Mesenchymal stem cell (in vitro differentiated cells and primary cell): ENCODE results near the gene PRLH.
"Not testable (repeated sequence)": the region's sequence is repeated elsewhere in the genome, so short reads cannot be mapped to it uniquely, and the experiment has no call there.

ENCODE experiments used
- DNase-seq: peaks from one replicate; pipeline ENCODE4 v3.0.0-alpha.2; 2013
- H2AFZ ChIP-seq: one replicate; pipeline ENCODE4 v1.6.1; 2013; ENCODE audit warnings: low read depth, mild to moderate bottlenecking, control low read depth, inconsistent platforms, low read length, moderate library complexity
- H2AK5ac ChIP-seq: 2 replicates; pipeline ENCODE4 v1.6.1; 2013; ENCODE audit warnings: low read length, moderate library complexity, mild to moderate bottlenecking, inconsistent platforms; ENCODE audit not compliant: severe bottlenecking
- H2BK120ac ChIP-seq: one replicate; pipeline ENCODE4 v1.6.1; 2013; ENCODE audit warnings: low read depth, mild to moderate bottlenecking, inconsistent platforms, low read length, moderate library complexity
- H2BK12ac ChIP-seq, 2 experiments: one replicate each; pipeline ENCODE4 v1.6.1; 2013; ENCODE audit warnings: inconsistent platforms in 2 of 2, low read length in 2 of 2, mild to moderate bottlenecking in 2 of 2, moderate library complexity in 2 of 2, control low read depth in 1 of 2
- H2BK15ac ChIP-seq: one replicate; pipeline ENCODE4 v1.6.1; 2013; ENCODE audit warnings: mild to moderate bottlenecking, low read depth, inconsistent platforms; ENCODE audit not compliant: poor library complexity, severe bottlenecking
- H2BK5ac ChIP-seq: 2 replicates; pipeline ENCODE4 v1.6.1; 2013; ENCODE audit warnings: low read depth, mild to moderate bottlenecking, low read length, control low read depth, inconsistent platforms; ENCODE audit not compliant: poor library complexity, severe bottlenecking
- H3K14ac ChIP-seq, 2 experiments: one replicate each; pipeline ENCODE4 v1.6.1; 2013; ENCODE audit warnings: inconsistent platforms in 2 of 2, low read length in 2 of 2, control low read depth in 1 of 2, mild to moderate bottlenecking in 1 of 2, moderate library complexity in 1 of 2
- H3K18ac ChIP-seq, 2 experiments: one replicate each; pipeline ENCODE4 v1.6.1; 2013; ENCODE audit warnings: inconsistent platforms in 2 of 2, low read length in 2 of 2, control low read depth in 1 of 2, low read depth in 1 of 2, mild to moderate bottlenecking in 1 of 2
- H3K23ac ChIP-seq, 2 experiments: one replicate each; pipeline ENCODE4 v1.6.1; 2013; ENCODE audit warnings: inconsistent platforms in 2 of 2, low read length in 2 of 2, mild to moderate bottlenecking in 2 of 2, moderate library complexity in 2 of 2, control low read depth in 1 of 2
- H3K27ac ChIP-seq: 2 replicates; pipeline ENCODE4 v1.5.1; 2013; ENCODE audit warnings: mild to moderate bottlenecking, moderate library complexity, low read length, control low read depth, inconsistent platforms; ENCODE audit not compliant: poor library complexity, severe bottlenecking
- H3K27me3 ChIP-seq, 2 experiments: 2 replicates each; pipeline versions ENCODE4 v1.6.1 to v1.7.0; 2013; ENCODE audit warnings: low read length in 2 of 2, mild to moderate bottlenecking in 2 of 2, moderate library complexity in 2 of 2, control low read depth in 1 of 2, inconsistent platforms in 1 of 2; ENCODE audit not compliant: control insufficient read depth in 1 of 2, insufficient read depth in 1 of 2
- H3K36me3 ChIP-seq, 2 experiments: 2 replicates each; pipeline versions ENCODE4 v1.6.1 to v1.7.0; 2013; ENCODE audit warnings: low read length in 2 of 2, control low read depth in 1 of 2, inconsistent platforms in 1 of 2, low read depth in 1 of 2, mild to moderate bottlenecking in 1 of 2; ENCODE audit not compliant: insufficient read depth in 2 of 2, control insufficient read depth in 1 of 2
- H3K4ac ChIP-seq, 2 experiments: one replicate each; pipeline ENCODE4 v1.6.1; 2013; ENCODE audit warnings: inconsistent platforms in 2 of 2, low read length in 2 of 2, mild to moderate bottlenecking in 2 of 2, moderate library complexity in 2 of 2, control low read depth in 1 of 2, low read depth in 1 of 2
- H3K4me1 ChIP-seq: 2 replicates; pipeline ENCODE4 v1.6.1; 2013; ENCODE audit warnings: low read depth, low read length, control low read depth; ENCODE audit not compliant: control insufficient read depth, insufficient read depth
- H3K4me2 ChIP-seq: 2 replicates; pipeline ENCODE4 v1.6.1; 2013; ENCODE audit warnings: low read length, mild to moderate bottlenecking, inconsistent platforms; ENCODE audit not compliant: poor library complexity, severe bottlenecking
- H3K4me3 ChIP-seq, 2 experiments: 2 replicates each; pipeline versions ENCODE4 v1.5.1 to v1.7.0; 2013; ENCODE audit warnings: low read length in 2 of 2, mild to moderate bottlenecking in 2 of 2, control low read depth in 1 of 2, low read depth in 1 of 2; ENCODE audit not compliant: insufficient read depth in 1 of 2
- H3K79me1 ChIP-seq: replicated peaks from 2 replicates; pipeline ENCODE4 v1.6.1; 2013; ENCODE audit warnings: mild to moderate bottlenecking, control low read depth, low read length, inconsistent platforms; ENCODE audit not compliant: poor library complexity, severe bottlenecking
- H3K9ac ChIP-seq: 2 replicates; pipeline ENCODE4 v1.7.0; 2013; ENCODE audit warnings: mild to moderate bottlenecking, low read length, moderate library complexity
- H3K9me3 ChIP-seq: 2 replicates; pipeline ENCODE4 v1.7.0; 2013; ENCODE audit warnings: mild to moderate bottlenecking, low read length; ENCODE audit not compliant: control insufficient read depth
- H4K8ac ChIP-seq: one replicate; pipeline ENCODE4 v1.6.1; 2013; ENCODE audit warnings: inconsistent platforms, mild to moderate bottlenecking, low read length, moderate library complexity
- H4K91ac ChIP-seq: one replicate; pipeline ENCODE4 v1.6.1; 2013; ENCODE audit warnings: mild to moderate bottlenecking, low read length, inconsistent platforms
- WGBS: methylation state at CpG from one replicate; pipeline ENCODE4 v1.1.7; 2013; ENCODE audit warnings: mixed read lengths; 5-methylcytosine and 5-hydroxymethylcytosine counted together

The PRLH gene

DNA sequence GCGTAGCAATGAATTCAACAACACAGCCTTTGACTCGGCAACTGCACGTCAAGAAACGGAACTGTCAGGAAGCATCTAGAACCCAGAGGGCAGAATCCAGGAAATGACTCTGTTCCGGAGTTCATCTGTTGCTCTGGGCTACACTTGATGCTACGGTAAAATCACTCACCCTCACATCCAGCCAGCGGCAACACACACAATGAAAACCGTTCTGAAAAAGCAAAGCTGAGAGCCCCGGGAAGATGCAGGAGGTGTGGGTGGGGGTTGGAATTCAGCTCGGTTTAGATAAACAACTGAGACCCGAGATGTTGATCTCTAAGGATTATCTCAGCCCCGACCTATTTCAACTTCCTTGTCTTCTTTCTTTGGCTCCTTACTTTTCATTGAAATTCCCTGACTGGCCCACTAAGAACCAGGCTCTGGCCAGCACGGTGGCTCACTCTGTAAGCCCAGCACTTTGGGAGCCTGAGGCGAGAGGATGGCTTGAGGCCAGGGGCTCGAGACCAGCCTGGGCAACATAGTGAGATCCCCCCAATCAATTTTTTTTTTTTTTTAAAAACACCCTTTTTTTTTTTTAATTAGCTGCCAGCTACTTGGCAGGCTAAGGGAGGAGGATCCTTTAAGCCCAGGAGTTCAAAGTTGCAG is 37.5 kb downstream of the PRLH start:
- Histone ChIP-seq H2BK120ac (no peak overlapping the region), H3K4me2 (peak overlapping the region; percentile 20), H3K36me3 (no peaks in the 10 kb centered on the region), H3K27me3 (no peaks in the 10 kb centered on the region), H3K9me3 (no peaks in the 10 kb centered on the region), H3K27ac (no peak overlapping the region), H3K4ac (no peak overlapping the region), H2BK5ac (no peak overlapping the region), H4K8ac (peak overlapping the region; percentile 32), H3K23ac (no peak overlapping the region), H3K79me1 (no peaks in the 10 kb centered on the region), H2AK5ac (no peak overlapping the region), H3K4me3 (peak overlapping the region in 1 of 2 experiments; percentile 54), H3K18ac (peak overlapping the region; percentile 7 to 40), H2BK15ac (peak overlapping the region; percentile 33), H3K4me1 (peaks cover 3% of the 10 kb centered on the region), H3K14ac (no peak overlapping the region), H2AFZ (peak overlapping the region; percentile 15), H4K91ac (no peak overlapping the region), H2BK12ac (no peak overlapping the region), H3K9ac (peak overlapping the region; percentile 81)
- DNase-seq, result peak; percentile 75
- WGBS, result 53% methylated on average over 9 of the region's 15 CpGs

DNA sequence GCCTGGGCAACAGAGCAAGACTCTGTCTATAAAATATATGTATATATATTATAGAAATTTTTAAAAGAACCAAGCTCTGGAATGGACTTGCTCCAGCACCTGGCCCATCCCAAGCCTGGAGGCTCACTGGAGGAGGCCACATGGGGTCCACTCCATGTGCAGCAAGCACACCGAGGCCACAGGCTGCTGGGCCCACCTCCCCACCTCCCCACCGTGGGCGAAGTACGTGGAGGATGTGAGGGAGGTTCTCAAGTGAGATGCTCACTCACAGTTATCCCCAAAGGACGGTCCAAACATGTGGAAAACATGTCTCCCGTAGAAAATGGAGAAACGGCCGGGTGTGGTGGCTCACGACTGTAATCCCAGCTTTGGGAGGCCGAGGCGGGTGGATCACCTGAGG is 38.0 kb downstream of the PRLH start:
- Histone ChIP-seq H3K14ac (no peak overlapping the region), H3K27me3 (no peaks in the 10 kb centered on the region), H2AK5ac (no peak overlapping the region), H3K9me3 (no peaks in the 10 kb centered on the region), H4K91ac (peak overlapping the region; percentile 64), H2BK15ac (no peak overlapping the region), H3K18ac (no peak overlapping the region), H2AFZ (no peak overlapping the region), H3K4me3 (no peak overlapping the region), H3K9ac (no peak overlapping the region), H3K4me2 (no peak overlapping the region), H3K4me1 (peaks cover 3% of the 10 kb centered on the region), H2BK120ac (no peak overlapping the region), H3K36me3 (no peaks in the 10 kb centered on the region), H2BK12ac (no peak overlapping the region), H3K4ac (no peak overlapping the region), H2BK5ac (no peak overlapping the region), H3K23ac (no peak overlapping the region), H3K27ac (no peak overlapping the region), H3K79me1 (no peaks in the 10 kb centered on the region), H4K8ac (peak overlapping the region; percentile 52)
- WGBS, result 97% methylated on average over 11 of the region's 11 CpGs
- no peak for DNase-seq

DNA sequence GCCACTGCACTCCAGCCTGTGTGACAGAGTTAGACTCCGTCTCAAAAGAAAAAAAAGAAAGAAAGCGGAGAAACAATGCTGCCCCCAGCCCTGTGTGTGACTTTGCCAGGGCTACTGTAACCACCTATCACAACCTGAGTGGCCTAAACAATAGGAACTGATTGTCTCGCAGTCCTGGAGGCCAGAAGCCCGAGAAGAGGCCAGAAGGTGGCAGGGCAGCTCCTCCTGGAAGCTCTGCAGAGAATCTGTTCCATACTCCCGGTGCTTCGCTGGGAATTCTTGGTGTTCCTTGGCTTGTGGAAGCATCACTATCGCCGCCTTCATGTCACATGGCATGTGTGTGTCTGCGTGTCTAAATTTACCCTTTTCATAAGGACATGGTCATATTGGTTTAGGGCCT is 38.6 kb downstream of the PRLH start:
- H3K9me3 ChIP-seq, result no peaks in the 10 kb centered on the region
- no peak overlapping the region for H3K9ac ChIP-seq
- H3K36me3 ChIP-seq, result no peaks in the 10 kb centered on the region
- no peak overlapping the region for H3K4me2 ChIP-seq
- H2BK15ac ChIP-seq, result peak overlapping the region; percentile 36
- no peak overlapping the region for H2BK5ac ChIP-seq
- H2AFZ ChIP-seq, result no peak overlapping the region
- no peaks in the 10 kb centered on the region for H3K27me3 ChIP-seq
- no peak overlapping the region for H2AK5ac ChIP-seq
- no peak overlapping the region for H3K27ac ChIP-seq
- no peak overlapping the region for H4K8ac ChIP-seq
- H3K14ac ChIP-seq, result no peak overlapping the region
- H2BK12ac ChIP-seq, result peak overlapping the region in 1 of 2 experiments; percentile 28
- 93% methylated on average over 8 of the region's 9 CpGs for WGBS
- no peak overlapping the region for H2BK120ac ChIP-seq
- DNase-seq, result no peak
- no peak overlapping the region for H3K23ac ChIP-seq
- no peak overlapping the region for H3K4me3 ChIP-seq
- H3K4ac ChIP-seq, result no peak overlapping the region
- H3K18ac ChIP-seq, result peak overlapping the region in 1 of 2 experiments; percentile 66
- H3K4me1 ChIP-seq, result peaks cover 3% of the 10 kb centered on the region
- H3K79me1 ChIP-seq, result no peaks in the 10 kb centered on the region
- H4K91ac ChIP-seq, result peak overlapping the region; percentile 15

DNA sequence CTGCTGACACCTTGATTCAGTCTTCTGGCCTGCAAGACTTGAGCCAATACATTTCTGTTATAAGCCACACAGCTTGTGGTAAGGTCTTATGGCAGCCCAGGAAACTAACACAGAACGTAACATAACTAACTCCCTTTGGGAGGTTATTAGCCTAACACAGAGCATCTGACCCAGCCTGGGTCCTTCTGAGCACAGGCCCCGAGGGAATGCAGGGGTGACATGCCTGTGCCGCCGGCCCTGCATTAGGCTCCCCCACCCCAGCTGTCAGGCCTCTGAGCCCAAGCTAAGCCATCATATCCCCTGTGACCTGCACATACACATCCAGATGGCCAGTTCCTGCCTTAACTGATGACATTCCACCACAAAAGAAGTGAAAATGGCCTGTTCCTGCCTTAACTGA is 40.1 kb downstream of the PRLH start:
- H2BK12ac ChIP-seq, H3K18ac ChIP-seq, H2AFZ ChIP-seq, H4K8ac ChIP-seq, H3K4ac ChIP-seq, H2BK5ac ChIP-seq, DNase-seq, H3K9ac ChIP-seq, H3K36me3 ChIP-seq, H3K4me1 ChIP-seq, H2AK5ac ChIP-seq, H3K14ac ChIP-seq, H3K4me2 ChIP-seq, H3K23ac ChIP-seq, H2BK15ac ChIP-seq, H4K91ac ChIP-seq, H3K4me3 ChIP-seq, H3K27ac ChIP-seq, H3K9me3 ChIP-seq, H3K27me3 ChIP-seq, H3K79me1 ChIP-seq, H2BK120ac ChIP-seq: not testable (repeated sequence)
- 97% methylated on average over 4 of the region's 4 CpGs for WGBS
